ENCODE measurements around the gene OR2A42. TPM values are rescaled to one million over a fixed set of nuclear protein-coding genes. Genes with fewer than 3 reads are reported as not detected.
"Not testable (repeated sequence)": the region's sequence is repeated elsewhere in the genome, so short reads cannot be mapped to it uniquely, and the experiment has no call there.

Gene OR2A42
- total RNA-seq, 1 experiment from 2014 or later = not detected

DNA sequence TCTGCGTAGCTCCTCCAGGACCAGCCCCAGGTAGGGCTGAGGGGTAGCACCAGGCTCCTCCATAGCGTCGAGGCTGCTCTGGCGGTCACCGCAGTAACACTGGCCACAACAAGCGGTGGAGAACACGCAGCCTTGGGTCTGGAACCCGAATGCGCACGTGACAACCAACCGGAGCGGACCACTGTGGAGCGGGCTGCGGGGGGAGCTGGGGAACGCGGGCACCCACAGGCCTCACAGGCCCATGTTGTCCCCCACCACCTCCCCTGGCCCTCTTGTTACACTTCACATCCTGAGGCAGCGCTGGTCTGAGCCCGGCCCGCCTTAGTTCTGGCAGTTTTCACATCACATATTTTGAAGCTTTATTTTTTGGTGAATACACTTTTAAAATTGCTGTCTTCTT, 29.8 kb upstream of the OR2A42 start, which contains the start of gene CTAGE8:
Gene CTAGE8, minus strand, starts transcription at position 101 of the 400 bp plus-strand sequence. Its CDS starts 38 bp downstream, at position 63.
- POLR2A ChIA-PET; BruUV-seq (replicated peaks): not testable (repeated sequence)

DNA sequence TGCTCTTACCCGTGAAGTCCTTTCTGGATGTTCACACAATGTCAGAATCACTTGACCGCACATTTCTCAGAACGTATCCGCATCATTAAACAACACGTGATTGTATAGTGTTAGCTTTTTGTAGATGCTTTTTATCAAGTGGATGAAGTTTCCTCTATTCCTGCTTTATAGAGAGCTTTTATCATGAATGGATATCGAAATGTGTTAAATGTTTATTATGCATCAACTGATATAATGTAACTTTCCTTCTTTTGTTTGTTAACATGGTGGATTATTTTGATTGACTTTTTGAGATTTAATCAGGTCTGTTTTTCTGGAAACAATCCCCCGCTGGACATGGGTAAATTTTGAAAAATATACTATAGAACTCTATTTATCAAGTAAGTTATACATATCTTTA, 25.3 kb upstream of the OR2A42 start, which contains the start of gene OR2A7:
Gene OR2A7, minus strand, starts transcription at position 101 of the 400 bp plus-strand sequence. CDS start 5,164 bp downstream, outside the sequence.
- BruUV-seq (replicated peaks); H3K9me3 ChIP-seq; H3K4me1 ChIP-seq; H3K4me3 Mint-ChIP-seq (ENCODE audit: unreplicated experiment); intact Hi-C loops (cut with micrococcal nuclease; ENCODE audit: unreplicated experiment); H3K9me3 Mint-ChIP-seq (ENCODE audit: unreplicated experiment); POLR2A ChIA-PET; H3K4me1 Mint-ChIP-seq (ENCODE audit: low read depth, unreplicated experiment); H3K27ac Mint-ChIP-seq (ENCODE audit: unreplicated experiment); H3K36me3 Mint-ChIP-seq (ENCODE audit: insufficient read depth, unreplicated experiment); H3K27me3 ChIP-seq (replicated peaks; ENCODE audit: control insufficient read depth, insufficient read depth, low read length); H3K27me3 Mint-ChIP-seq (ENCODE audit: insufficient read depth, unreplicated experiment); H3K36me3 ChIP-seq (ENCODE audit: control insufficient read depth, insufficient read depth, low read length); DNase-seq; H3K4me3 ChIP-seq (ENCODE audit: low read depth, low read length); CTCF ChIA-PET: not testable (repeated sequence)

More for the DNA sequence above, 29.8 kb upstream of the OR2A42 start, which contains the start of gene CTAGE8:
- H3K27me3 Mint-ChIP-seq (ENCODE audit: insufficient read depth, unreplicated experiment); H3K27ac Mint-ChIP-seq (ENCODE audit: unreplicated experiment); DNase-seq; H3K9me3 ChIP-seq; H3K4me3 ChIP-seq (ENCODE audit: low read depth, low read length); H3K4me3 Mint-ChIP-seq (ENCODE audit: unreplicated experiment); H3K9me3 Mint-ChIP-seq (ENCODE audit: unreplicated experiment); H3K36me3 ChIP-seq (ENCODE audit: control insufficient read depth, insufficient read depth, low read length); H3K27me3 ChIP-seq (replicated peaks; ENCODE audit: control insufficient read depth, insufficient read depth, low read length); H3K36me3 Mint-ChIP-seq (ENCODE audit: insufficient read depth, unreplicated experiment); H3K4me1 Mint-ChIP-seq (ENCODE audit: low read depth, unreplicated experiment); CTCF ChIA-PET; H3K4me1 ChIP-seq; intact Hi-C loops (cut with micrococcal nuclease; ENCODE audit: unreplicated experiment): not testable (repeated sequence)

DNA sequence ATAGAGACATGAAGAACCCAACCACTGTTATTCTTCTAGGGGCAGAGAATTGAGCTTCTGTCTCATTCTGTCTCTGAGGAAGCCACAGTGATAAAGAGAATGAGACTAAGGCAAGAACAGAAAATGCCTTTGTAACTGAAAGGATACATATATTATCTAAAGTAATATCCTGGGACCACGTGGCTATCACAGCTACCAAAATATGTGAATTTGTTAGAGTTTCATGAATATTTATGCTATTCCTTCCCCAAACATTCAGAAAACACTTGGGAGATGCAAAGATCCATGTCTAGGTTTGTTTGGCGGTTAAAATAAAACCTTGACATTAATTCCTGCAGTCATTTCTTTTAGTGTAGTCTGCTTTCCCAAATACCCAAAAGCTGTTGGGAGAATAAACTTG, 22.7 kb upstream of the OR2A42 start:
- H3K27me3 ChIP-seq (replicated peaks; ENCODE audit: control insufficient read depth, insufficient read depth, low read length); DNase-seq; H3K4me1 Mint-ChIP-seq (ENCODE audit: low read depth, unreplicated experiment); CTCF ChIA-PET; H3K9me3 Mint-ChIP-seq (ENCODE audit: unreplicated experiment); POLR2A ChIA-PET; BruUV-seq (replicated peaks); H3K4me3 Mint-ChIP-seq (ENCODE audit: unreplicated experiment); H3K27me3 Mint-ChIP-seq (ENCODE audit: insufficient read depth, unreplicated experiment); H3K36me3 Mint-ChIP-seq (ENCODE audit: insufficient read depth, unreplicated experiment); H3K4me1 ChIP-seq; H3K36me3 ChIP-seq (ENCODE audit: control insufficient read depth, insufficient read depth, low read length); H3K4me3 ChIP-seq (ENCODE audit: low read depth, low read length); intact Hi-C loops (cut with micrococcal nuclease; ENCODE audit: unreplicated experiment); H3K27ac Mint-ChIP-seq (ENCODE audit: unreplicated experiment); H3K9me3 ChIP-seq: not testable (repeated sequence)

DNA sequence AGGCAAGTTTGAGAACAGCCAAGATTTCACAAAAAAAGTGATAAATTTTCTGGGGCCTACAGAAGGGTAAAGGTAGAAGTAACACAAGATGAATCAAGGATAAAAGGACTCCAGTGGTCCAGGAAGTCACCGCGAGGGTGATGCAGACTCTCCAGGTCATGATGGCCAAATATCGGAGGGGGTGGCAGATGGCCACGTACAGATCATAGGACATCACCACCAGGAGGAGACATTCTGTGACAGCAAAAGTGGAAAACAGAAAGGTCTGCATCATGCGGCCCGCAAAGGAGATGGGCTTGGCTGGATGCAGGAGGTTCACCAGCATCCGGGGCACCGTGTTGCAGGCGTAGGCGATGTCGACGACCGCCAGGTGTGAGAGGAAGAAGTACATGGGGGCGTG, 19.7 kb upstream of the OR2A42 start:
- CTCF ChIA-PET; POLR2A ChIA-PET; intact Hi-C loops (cut with micrococcal nuclease; ENCODE audit: unreplicated experiment); H3K36me3 Mint-ChIP-seq (ENCODE audit: insufficient read depth, unreplicated experiment); BruUV-seq (replicated peaks); H3K36me3 ChIP-seq (ENCODE audit: control insufficient read depth, insufficient read depth, low read length); H3K27me3 ChIP-seq (replicated peaks; ENCODE audit: control insufficient read depth, insufficient read depth, low read length); H3K4me1 Mint-ChIP-seq (ENCODE audit: low read depth, unreplicated experiment); H3K27me3 Mint-ChIP-seq (ENCODE audit: insufficient read depth, unreplicated experiment); H3K4me3 ChIP-seq (ENCODE audit: low read depth, low read length); H3K9me3 Mint-ChIP-seq (ENCODE audit: unreplicated experiment); H3K9me3 ChIP-seq; DNase-seq; H3K4me1 ChIP-seq; H3K4me3 Mint-ChIP-seq (ENCODE audit: unreplicated experiment); H3K27ac Mint-ChIP-seq (ENCODE audit: unreplicated experiment): not testable (repeated sequence)

DNA sequence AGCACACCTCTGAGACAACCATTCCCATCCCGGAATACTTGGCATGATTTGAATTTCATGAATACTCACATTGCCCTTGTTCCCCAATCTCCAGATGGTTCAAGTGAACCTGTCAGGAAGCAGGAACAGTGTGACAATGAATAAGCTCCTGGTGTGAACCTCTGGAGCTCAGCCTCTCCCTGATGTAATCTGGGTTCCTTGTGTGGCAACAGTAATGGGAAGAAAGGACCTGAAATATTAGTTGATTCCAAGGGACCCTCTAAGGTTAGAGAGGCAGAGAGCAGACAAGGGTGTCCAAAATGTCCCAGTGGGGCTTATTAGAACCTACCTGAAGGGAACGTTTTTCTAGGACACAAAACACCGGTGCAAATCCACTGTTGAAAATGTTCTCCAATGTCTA, 16.7 kb upstream of the OR2A42 start:
- ChIA-PET CTCF (no interaction called here), POLR2A (no interaction called here)
- Histone ChIP-seq H3K4me1 (no peaks in the 10 kb centered on the region), H3K36me3 (ENCODE audit: control insufficient read depth, insufficient read depth, low read length) (no peaks in the 10 kb centered on the region), H3K9me3 (no peaks in the 10 kb centered on the region), H3K27me3 (replicated peaks; ENCODE audit: control insufficient read depth, insufficient read depth, low read length) (no peaks in the 10 kb centered on the region), H3K4me3 (ENCODE audit: low read depth, low read length) (no peak overlapping the region)
- TF ChIP-seq, protein P1, sequence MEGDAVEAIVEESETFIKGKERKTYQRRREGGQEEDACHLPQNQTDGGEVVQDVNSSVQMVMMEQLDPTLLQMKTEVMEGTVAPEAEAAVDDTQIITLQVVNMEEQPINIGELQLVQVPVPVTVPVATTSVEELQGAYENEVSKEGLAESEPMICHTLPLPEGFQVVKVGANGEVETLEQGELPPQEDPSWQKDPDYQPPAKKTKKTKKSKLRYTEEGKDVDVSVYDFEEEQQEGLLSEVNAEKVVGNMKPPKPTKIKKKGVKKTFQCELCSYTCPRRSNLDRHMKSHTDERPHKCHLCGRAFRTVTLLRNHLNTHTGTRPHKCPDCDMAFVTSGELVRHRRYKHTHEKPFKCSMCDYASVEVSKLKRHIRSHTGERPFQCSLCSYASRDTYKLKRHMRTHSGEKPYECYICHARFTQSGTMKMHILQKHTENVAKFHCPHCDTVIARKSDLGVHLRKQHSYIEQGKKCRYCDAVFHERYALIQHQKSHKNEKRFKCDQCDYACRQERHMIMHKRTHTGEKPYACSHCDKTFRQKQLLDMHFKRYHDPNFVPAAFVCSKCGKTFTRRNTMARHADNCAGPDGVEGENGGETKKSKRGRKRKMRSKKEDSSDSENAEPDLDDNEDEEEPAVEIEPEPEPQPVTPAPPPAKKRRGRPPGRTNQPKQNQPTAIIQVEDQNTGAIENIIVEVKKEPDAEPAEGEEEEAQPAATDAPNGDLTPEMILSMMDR (IDR thresholded peaks at IDR 0.05; ENCODE audit: insufficient read depth in 1 of 2, low read depth in 1 of 2, low read length in 1 of 2, severe bottlenecking in 1 of 2, unreplicated experiment in 1 of 2) = no peak
- intact Hi-C loops (cut with micrococcal nuclease; ENCODE audit: unreplicated experiment) = no loop called here
- no peaks in the 10 kb centered on the region for H3K4me1 Mint-ChIP-seq (ENCODE audit: low read depth, unreplicated experiment)
- no peak overlapping the region for H3K4me3 Mint-ChIP-seq (ENCODE audit: unreplicated experiment)
- no peaks in the 10 kb centered on the region for H3K27me3 Mint-ChIP-seq (ENCODE audit: insufficient read depth, unreplicated experiment)
- no TSS peak for BruUV-seq (replicated peaks)
- H3K27ac Mint-ChIP-seq (ENCODE audit: unreplicated experiment) = no peak overlapping the region
- no peaks in the 10 kb centered on the region for H3K9me3 Mint-ChIP-seq (ENCODE audit: unreplicated experiment)
- no peak for DNase-seq
- H3K36me3 Mint-ChIP-seq (ENCODE audit: insufficient read depth, unreplicated experiment) = no peaks in the 10 kb centered on the region
